Neutrophil (primary cell): ENCODE data around the gene FN1.

Experiments used
- H3K27ac ChIP-seq: fragments of 200-600 bp; sonication (generic); 2 replicates; pipeline ENCODE4 v1.5.1; 2016; ENCODE audit warnings: mild to moderate bottlenecking, moderate library complexity
- H3K27me3 ChIP-seq: fragments of 200-600 bp; sonication (generic); 2 replicates; pipeline ENCODE4 v1.6.0; 2016; ENCODE audit warnings: mild to moderate bottlenecking
- H3K36me3 ChIP-seq: fragments of 200-600 bp; sonication (generic); 2 replicates; pipeline ENCODE4 v1.5.1; 2017
- H3K4me1 ChIP-seq, 2 experiments: fragments of 200-600 bp in 1 of 2; sonication (generic) in 1 of 2; 1 replicate in 1 of 2; 2 replicates in 1 of 2; pipeline versions ENCODE4 v1.5.1 to v1.6.1; 2013 to 2016; ENCODE audit warnings: low read depth in 1 of 2, low read length in 1 of 2, mild to moderate bottlenecking in 1 of 2, moderate library complexity in 1 of 2; ENCODE audit not compliant: control insufficient read depth in 1 of 2, insufficient read depth in 1 of 2
- H3K4me3 ChIP-seq, 2 experiments: fragments of 200-600 bp in 1 of 2; sonication (generic) in 1 of 2; 1 replicate in 1 of 2; 2 replicates in 1 of 2; pipeline ENCODE4 v1.5.1; 2013 to 2016; ENCODE audit warnings: low read depth in 1 of 2, low read length in 1 of 2, mild to moderate bottlenecking in 1 of 2, moderate library complexity in 1 of 2
- H3K9me3 ChIP-seq: fragments of 200-600 bp; sonication (generic); 2 replicates; pipeline ENCODE4 v1.5.1; 2016
- TF ChIP-seq, protein P1 (sequence below): fragments of 200-600 bp; sonication (generic); IDR thresholded peaks from 2 replicates; pipeline ENCODE4 v1.5.1; 2016; ENCODE audit warnings: antibody characterized with exemption

The FN1 gene

DNA sequence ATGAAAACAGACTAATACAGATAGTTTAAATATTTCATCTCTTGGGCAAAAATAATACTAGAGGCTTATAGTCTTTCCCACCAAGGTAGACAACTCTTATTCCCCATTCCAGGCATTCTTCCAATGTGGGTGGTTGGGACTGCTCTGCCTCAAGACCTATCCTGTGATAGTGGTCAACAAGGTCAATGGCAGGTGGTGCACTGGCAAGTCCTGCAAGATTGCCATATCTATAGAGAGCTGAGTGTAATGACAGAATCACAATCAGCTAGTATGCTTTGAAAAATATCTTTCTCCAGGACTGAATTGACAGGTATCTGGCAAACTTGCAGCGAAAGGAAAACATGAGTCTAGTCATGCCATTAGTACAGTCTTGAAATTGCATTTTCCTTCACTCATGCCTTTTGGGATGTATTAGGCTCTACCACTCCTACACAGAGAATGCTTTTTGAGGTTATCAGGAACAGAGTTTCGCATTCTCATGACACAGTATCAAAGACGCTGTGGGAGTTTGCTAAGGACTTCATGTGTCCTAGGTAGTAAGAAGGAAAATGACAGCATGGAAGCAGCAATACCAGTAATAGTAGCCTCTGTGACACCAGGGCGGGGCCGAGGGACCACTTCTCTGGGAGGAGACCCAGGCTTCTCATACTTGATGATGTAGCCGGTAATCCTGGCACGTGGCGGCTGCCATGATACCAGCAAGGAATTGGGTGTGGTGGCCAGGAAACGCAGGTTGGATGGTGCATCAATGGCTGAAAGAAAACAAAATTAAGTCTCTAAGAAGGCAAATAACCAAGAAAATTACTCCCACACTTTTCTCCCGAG, 61.0 kb downstream of the FN1 start:
- Histone ChIP-seq H3K36me3 (no peaks in the 10 kb centered on the region), H3K4me3 (no peak overlapping the region), H3K27me3 (no peaks in the 10 kb centered on the region), H3K4me1 (no peaks in the 10 kb centered on the region), H3K9me3 (no peaks in the 10 kb centered on the region), H3K27ac (no peak overlapping the region)
- TF ChIP-seq, protein P1, sequence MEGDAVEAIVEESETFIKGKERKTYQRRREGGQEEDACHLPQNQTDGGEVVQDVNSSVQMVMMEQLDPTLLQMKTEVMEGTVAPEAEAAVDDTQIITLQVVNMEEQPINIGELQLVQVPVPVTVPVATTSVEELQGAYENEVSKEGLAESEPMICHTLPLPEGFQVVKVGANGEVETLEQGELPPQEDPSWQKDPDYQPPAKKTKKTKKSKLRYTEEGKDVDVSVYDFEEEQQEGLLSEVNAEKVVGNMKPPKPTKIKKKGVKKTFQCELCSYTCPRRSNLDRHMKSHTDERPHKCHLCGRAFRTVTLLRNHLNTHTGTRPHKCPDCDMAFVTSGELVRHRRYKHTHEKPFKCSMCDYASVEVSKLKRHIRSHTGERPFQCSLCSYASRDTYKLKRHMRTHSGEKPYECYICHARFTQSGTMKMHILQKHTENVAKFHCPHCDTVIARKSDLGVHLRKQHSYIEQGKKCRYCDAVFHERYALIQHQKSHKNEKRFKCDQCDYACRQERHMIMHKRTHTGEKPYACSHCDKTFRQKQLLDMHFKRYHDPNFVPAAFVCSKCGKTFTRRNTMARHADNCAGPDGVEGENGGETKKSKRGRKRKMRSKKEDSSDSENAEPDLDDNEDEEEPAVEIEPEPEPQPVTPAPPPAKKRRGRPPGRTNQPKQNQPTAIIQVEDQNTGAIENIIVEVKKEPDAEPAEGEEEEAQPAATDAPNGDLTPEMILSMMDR, result no peak

- Histone ChIP-seq H3K27ac (no peak overlapping the region), H3K4me3 (no peak overlapping the region), H3K36me3 (no peaks in the 10 kb centered on the region), H3K27me3 (no peaks in the 10 kb centered on the region), H3K4me1 (no peaks in the 10 kb centered on the region), H3K9me3 (no peaks in the 10 kb centered on the region)
- TF ChIP-seq, protein P1, result no peak
These were observed 61.9 kb downstream of the FN1 start for GRCh38 chr2:215374002-215374401.

- no peak overlapping the region for H3K27ac ChIP-seq
- H3K36me3 ChIP-seq, result no peaks in the 10 kb centered on the region
- no peaks in the 10 kb centered on the region for H3K9me3 ChIP-seq
- no peaks in the 10 kb centered on the region for H3K27me3 ChIP-seq
- TF ChIP-seq, protein P1, result no peak
- H3K4me3 ChIP-seq, result no peak overlapping the region
- no peaks in the 10 kb centered on the region for H3K4me1 ChIP-seq
These were observed 62.8 kb downstream of the FN1 start for GRCh38 chr2:215372968-215373649.

- H3K9me3 ChIP-seq, result no peaks in the 10 kb centered on the region
- TF ChIP-seq, protein P1, result no peak
- no peaks in the 10 kb centered on the region for H3K36me3 ChIP-seq
- H3K4me1 ChIP-seq, result no peaks in the 10 kb centered on the region
- H3K4me3 ChIP-seq, result no peak overlapping the region
- H3K27me3 ChIP-seq, result no peaks in the 10 kb centered on the region
- no peak overlapping the region for H3K27ac ChIP-seq
These were observed 63.7 kb downstream of the FN1 start for GRCh38 chr2:215371915-215372897.
